ENCODE measurements around the gene SLC2A8. TPM values are rescaled to one million over a fixed set of nuclear protein-coding genes. Genes with fewer than 3 reads are reported as not detected.

SLC2A8 gene
- total RNA-seq, 2 donors from 2014 or later: 3.0 to 4.3 TPM

DNA sequence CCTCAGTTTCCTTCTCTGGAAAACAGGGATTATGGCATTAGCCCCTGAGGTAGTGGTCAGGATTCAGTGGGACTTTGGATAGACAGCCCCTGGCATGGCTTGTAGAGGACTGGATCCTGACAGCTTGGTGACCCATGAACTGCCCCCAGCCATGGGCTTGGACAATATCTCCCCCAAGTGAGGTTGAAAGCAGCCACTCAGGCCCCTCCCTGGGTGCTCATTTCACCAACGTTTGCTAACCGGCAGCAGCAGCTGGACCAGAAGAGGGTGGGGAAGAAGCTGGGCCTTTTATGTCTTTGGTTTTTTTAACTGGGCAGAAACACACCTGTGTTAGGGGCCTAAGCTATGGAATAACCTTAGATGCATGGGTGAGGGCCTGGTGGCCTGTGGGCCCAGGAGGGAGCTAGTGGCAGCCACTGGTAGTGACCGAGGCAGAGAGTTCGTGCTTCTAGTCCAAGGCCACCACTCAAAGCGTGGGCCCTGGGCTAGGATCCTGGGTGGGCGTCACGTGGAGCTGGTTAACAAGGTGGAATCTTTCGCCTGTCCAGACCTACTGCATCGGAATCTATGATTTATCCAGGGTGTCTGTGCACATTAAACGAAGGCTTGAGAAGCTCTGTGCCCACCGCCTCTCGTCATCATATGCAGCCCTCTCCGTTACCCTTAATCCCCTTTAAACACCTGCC is 1.9 kb downstream of the SLC2A8 start:
- peaks cover 42% of the 10 kb centered on the region for H3K27me3 Mint-ChIP-seq
- H3K4me3 Mint-ChIP-seq: no peak overlapping the region
- H3K27ac Mint-ChIP-seq: no peak overlapping the region
- H3K9me3 ChIP-seq (ENCODE audit: control insufficient read depth, low read length, poor library complexity, severe bottlenecking): no peaks in the 10 kb centered on the region
- peaks cover 14% of the 10 kb centered on the region for H3K4me1 Mint-ChIP-seq
- ATAC-seq (no peak), DNase-seq (no peak)
- H3K36me3 Mint-ChIP-seq (ENCODE audit: low read depth): no peaks in the 10 kb centered on the region

GRCh38 chr9:127399736-127400269 is 2.8 kb downstream of the SLC2A8 start:
- no peak overlapping the region for H3K4me3 Mint-ChIP-seq
- H3K27me3 Mint-ChIP-seq: peaks cover 42% of the 10 kb centered on the region
- ATAC-seq (no peak), DNase-seq (no peak)
- no peak overlapping the region for H3K27ac Mint-ChIP-seq
- no peaks in the 10 kb centered on the region for H3K9me3 ChIP-seq (ENCODE audit: control insufficient read depth, low read length, poor library complexity, severe bottlenecking)
- H3K36me3 Mint-ChIP-seq (ENCODE audit: low read depth): no peaks in the 10 kb centered on the region
- H3K4me1 Mint-ChIP-seq: peaks cover 14% of the 10 kb centered on the region

DNA sequence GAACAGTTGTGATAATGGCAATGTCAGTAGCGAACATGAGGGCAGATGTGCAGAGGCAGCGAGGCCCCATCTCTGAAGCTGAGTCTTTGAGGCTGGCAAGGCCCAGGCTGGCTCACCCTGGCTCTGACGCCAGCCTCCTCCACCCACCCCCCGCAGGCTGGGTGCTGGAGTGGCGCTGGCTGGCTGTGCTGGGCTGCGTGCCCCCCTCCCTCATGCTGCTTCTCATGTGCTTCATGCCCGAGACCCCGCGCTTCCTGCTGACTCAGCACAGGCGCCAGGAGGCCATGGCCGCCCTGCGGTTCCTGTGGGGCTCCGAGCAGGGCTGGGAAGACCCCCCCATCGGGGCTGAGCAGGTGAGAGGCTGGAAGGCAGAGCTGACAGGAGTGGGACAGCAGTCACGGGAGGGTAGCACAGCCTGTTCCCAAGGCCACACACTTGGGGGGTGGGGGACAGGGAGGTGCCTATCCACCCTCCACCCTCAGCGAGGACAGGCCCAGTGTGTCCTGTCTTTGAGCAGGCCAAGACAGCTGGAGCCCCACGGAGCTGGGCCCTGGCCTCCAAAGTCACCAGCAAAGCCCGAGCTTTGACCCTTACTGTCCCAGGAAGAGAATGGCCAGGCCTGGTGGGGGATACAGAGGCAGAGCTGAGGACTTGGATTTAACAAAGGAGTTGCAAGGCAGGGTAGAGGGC is 5.6 kb downstream of the SLC2A8 start:
- Mint-ChIP-seq H3K36me3 (ENCODE audit: low read depth) (no peaks in the 10 kb centered on the region), H3K27ac (no peak overlapping the region), H3K27me3 (peaks cover 47% of the 10 kb centered on the region), H3K4me3 (no peak overlapping the region), H3K4me1 (peaks cover 10% of the 10 kb centered on the region)
- ATAC-seq: no peak
- no peak for DNase-seq
- H3K9me3 ChIP-seq (ENCODE audit: control insufficient read depth, low read length, poor library complexity, severe bottlenecking): no peaks in the 10 kb centered on the region

DNA sequence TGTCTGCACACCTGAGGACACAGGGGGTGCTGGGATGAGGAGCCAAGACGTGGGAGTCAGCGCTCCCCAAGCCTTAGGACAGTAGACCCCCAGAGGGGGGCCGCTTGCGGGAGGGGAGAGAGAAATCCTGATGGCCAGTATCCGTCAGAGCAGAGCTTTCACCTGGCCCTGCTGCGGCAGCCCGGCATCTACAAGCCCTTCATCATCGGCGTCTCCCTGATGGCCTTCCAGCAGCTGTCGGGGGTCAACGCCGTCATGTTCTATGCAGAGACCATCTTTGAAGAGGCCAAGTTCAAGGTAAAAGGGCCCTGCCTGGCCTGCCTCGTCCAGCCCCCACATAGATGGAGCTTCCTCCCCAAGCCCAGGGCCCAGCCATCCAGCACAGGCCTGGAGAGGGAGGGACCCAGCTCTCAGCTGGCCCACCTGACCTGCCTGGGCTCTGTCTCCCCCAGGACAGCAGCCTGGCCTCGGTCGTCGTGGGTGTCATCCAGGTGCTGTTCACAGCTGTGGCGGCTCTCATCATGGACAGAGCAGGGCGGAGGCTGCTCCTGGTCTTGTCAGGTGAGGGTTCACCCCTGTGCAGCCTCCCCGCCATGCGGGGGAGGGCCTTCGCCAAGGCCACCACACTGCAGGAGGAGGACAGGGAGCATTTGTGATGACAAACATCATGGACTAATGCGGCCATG is 6.7 kb downstream of the SLC2A8 start:
- Mint-ChIP-seq H3K27me3 (peaks cover 45% of the 10 kb centered on the region), H3K4me1 (peaks cover 3% of the 10 kb centered on the region), H3K27ac (no peak overlapping the region), H3K4me3 (no peak overlapping the region), H3K36me3 (ENCODE audit: low read depth) (no peaks in the 10 kb centered on the region)
- DNase-seq (no peak), ATAC-seq (no peak)
- H3K9me3 ChIP-seq (ENCODE audit: control insufficient read depth, low read length, poor library complexity, severe bottlenecking): no peaks in the 10 kb centered on the region

DNA sequence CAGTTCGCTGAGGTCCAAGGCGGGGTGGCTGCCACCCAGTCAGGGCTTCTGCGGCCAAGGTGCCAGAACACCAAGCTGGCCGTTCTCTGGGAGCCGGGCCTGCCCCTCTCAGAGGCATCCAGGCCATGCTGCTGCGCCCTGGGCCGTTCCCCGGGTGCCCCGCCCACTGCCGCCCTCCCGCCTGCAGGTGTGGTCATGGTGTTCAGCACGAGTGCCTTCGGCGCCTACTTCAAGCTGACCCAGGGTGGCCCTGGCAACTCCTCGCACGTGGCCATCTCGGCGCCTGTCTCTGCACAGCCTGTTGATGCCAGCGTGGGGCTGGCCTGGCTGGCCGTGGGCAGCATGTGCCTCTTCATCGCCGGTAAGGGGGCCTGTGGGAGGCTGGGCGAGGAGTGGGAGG is 7.7 kb downstream of the SLC2A8 start:
- H3K4me1 Mint-ChIP-seq: peaks cover 3% of the 10 kb centered on the region
- no peak overlapping the region for H3K27ac Mint-ChIP-seq
- ATAC-seq (no peak), DNase-seq (no peak)
- H3K36me3 Mint-ChIP-seq (ENCODE audit: low read depth): no peaks in the 10 kb centered on the region
- peaks cover 39% of the 10 kb centered on the region for H3K27me3 Mint-ChIP-seq
- H3K9me3 ChIP-seq (ENCODE audit: control insufficient read depth, low read length, poor library complexity, severe bottlenecking): no peaks in the 10 kb centered on the region
- no peak overlapping the region for H3K4me3 Mint-ChIP-seq

GRCh38 chr9:127405344-127406125 is 8.6 kb downstream of the SLC2A8 start:
- Mint-ChIP-seq H3K4me1 (no peaks in the 10 kb centered on the region), H3K27ac (no peak overlapping the region), H3K4me3 (no peak overlapping the region), H3K27me3 (peaks cover 30% of the 10 kb centered on the region), H3K36me3 (ENCODE audit: low read depth) (no peaks in the 10 kb centered on the region)
- H3K9me3 ChIP-seq (ENCODE audit: control insufficient read depth, low read length, poor library complexity, severe bottlenecking): no peaks in the 10 kb centered on the region
- DNase-seq (no peak), ATAC-seq (no peak)

DNA sequence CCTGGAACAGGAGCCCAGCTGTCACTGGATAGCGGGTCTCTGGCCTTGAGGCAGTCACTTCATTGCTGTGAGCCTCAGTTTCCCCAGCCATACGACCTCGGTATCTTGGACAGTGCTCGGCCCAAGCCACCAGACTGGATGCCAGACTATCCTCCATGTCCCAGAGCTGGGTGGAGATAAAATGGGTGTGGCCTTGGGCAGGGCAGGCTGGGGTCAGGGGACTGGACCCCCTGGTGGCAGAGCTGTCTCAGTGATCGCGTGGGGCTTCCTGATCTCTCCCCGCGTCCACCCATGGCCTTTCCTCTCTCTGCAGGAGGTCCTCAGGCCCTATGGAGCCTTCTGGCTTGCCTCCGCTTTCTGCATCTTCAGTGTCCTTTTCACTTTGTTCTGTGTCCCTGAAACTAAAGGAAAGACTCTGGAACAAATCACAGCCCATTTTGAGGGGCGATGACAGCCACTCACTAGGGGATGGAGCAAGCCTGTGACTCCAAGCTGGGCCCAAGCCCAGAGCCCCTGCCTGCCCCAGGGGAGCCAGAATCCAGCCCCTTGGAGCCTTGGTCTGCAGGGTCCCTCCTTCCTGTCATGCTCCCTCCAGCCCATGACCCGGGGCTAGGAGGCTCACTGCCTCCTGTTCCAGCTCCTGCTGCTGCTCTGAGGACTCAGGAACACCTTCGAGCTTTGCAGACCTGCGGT is 10.0 kb downstream of the SLC2A8 start:
- no peak overlapping the region for H3K27ac Mint-ChIP-seq
- H3K4me1 Mint-ChIP-seq: no peaks in the 10 kb centered on the region
- H3K9me3 ChIP-seq (ENCODE audit: control insufficient read depth, low read length, poor library complexity, severe bottlenecking): no peaks in the 10 kb centered on the region
- peaks cover 36% of the 10 kb centered on the region for H3K27me3 Mint-ChIP-seq
- H3K4me3 Mint-ChIP-seq: no peak overlapping the region
- peaks cover 3% of the 10 kb centered on the region for H3K36me3 Mint-ChIP-seq (ENCODE audit: low read depth)
- ATAC-seq (no peak), DNase-seq (no peak)

DNA sequence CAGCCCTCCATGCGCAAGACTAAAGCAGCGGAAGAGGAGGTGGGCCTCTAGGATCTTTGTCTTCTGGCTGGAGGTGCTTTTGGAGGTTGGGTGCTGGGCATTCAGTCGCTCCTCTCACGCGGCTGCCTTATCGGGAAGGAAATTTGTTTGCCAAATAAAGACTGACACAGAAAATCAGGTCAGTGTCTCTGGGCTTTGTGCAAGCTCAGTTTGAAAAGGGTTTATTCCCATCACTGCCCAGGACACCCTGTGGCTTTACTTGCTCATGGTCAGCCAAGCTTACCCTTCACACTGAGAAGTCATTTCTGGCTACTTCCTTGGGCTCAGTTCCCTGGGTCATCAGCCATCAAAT is 10.5 kb downstream of the SLC2A8 start:
- DNase-seq (no peak), ATAC-seq (no peak)
- Mint-ChIP-seq H3K4me3 (no peak overlapping the region), H3K36me3 (ENCODE audit: low read depth) (peaks cover 3% of the 10 kb centered on the region), H3K4me1 (no peaks in the 10 kb centered on the region), H3K27me3 (peaks cover 35% of the 10 kb centered on the region), H3K27ac (no peak overlapping the region)
- H3K9me3 ChIP-seq (ENCODE audit: control insufficient read depth, low read length, poor library complexity, severe bottlenecking): no peaks in the 10 kb centered on the region

- H3K27ac Mint-ChIP-seq: no peak overlapping the region
- H3K36me3 Mint-ChIP-seq (ENCODE audit: low read depth): peaks cover 3% of the 10 kb centered on the region
- no peak for ATAC-seq
- no peaks in the 10 kb centered on the region for H3K9me3 ChIP-seq (ENCODE audit: control insufficient read depth, low read length, poor library complexity, severe bottlenecking)
- peaks cover 7% of the 10 kb centered on the region for H3K4me1 Mint-ChIP-seq
- no peak for DNase-seq
- no peak overlapping the region for H3K4me3 Mint-ChIP-seq
- peaks cover 42% of the 10 kb centered on the region for H3K27me3 Mint-ChIP-seq
Observed at GRCh38 chr9:127411122-127411521, 14.2 kb downstream of the SLC2A8 start.

- DNase-seq: no peak
- Mint-ChIP-seq H3K36me3 (ENCODE audit: low read depth) (peaks cover 3% of the 10 kb centered on the region), H3K27ac (no peak overlapping the region), H3K27me3 (peaks cover 32% of the 10 kb centered on the region), H3K4me3 (no peak overlapping the region), H3K4me1 (peaks cover 10% of the 10 kb centered on the region)
- no peak for ATAC-seq
- H3K9me3 ChIP-seq (ENCODE audit: control insufficient read depth, low read length, poor library complexity, severe bottlenecking): no peaks in the 10 kb centered on the region
Observed at GRCh38 chr9:127415141-127415540, 18.2 kb downstream of the SLC2A8 start.

DNA sequence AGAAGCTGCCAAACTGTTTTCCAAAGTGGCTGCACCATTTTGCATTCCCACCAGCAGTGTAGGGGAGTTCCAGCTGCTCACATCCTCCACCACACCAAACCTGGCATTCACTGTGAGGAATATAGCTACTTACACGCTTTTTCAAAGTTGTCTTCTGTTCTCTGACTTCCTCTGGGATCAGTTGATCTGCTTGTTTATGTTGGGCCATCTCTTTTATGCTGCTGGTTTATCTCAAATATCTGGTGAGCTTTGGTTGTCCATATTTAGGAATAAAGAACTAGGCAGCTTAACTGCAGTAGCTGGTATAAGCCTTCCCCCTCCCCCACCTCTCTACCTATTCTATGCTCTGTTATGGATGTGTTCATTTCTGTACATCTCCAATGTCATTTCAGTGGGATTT is 18.7 kb downstream of the SLC2A8 start:
- Mint-ChIP-seq H3K4me3 (no peak overlapping the region), H3K27me3 (peaks cover 32% of the 10 kb centered on the region), H3K36me3 (ENCODE audit: low read depth) (peaks cover 3% of the 10 kb centered on the region), H3K27ac (no peak overlapping the region), H3K4me1 (peaks cover 10% of the 10 kb centered on the region)
- ATAC-seq (no peak), DNase-seq (no peak)
- H3K9me3 ChIP-seq (ENCODE audit: control insufficient read depth, low read length, poor library complexity, severe bottlenecking): no peaks in the 10 kb centered on the region

GRCh38 chr9:127417131-127418036 is 20.4 kb downstream of the SLC2A8 start:
- Mint-ChIP-seq H3K36me3 (ENCODE audit: low read depth) (no peaks in the 10 kb centered on the region), H3K4me1 (peaks cover 14% of the 10 kb centered on the region), H3K4me3 (no peak overlapping the region), H3K27me3 (peaks cover 17% of the 10 kb centered on the region), H3K27ac (no peak overlapping the region)
- H3K9me3 ChIP-seq (ENCODE audit: control insufficient read depth, low read length, poor library complexity, severe bottlenecking): no peaks in the 10 kb centered on the region
- ATAC-seq (no peak), DNase-seq (no peak)

All from T-helper 17 cell (primary cell).